Measurements from ENCODE around the gene BPTF.
A peak's percentile ranks its signal among the peaks of the same experiment; 100 is the strongest.
"Not testable (repeated sequence)": the region's sequence is repeated elsewhere in the genome, so short reads cannot be mapped to it uniquely, and the experiment has no call there.

Gene BPTF

DNA sequence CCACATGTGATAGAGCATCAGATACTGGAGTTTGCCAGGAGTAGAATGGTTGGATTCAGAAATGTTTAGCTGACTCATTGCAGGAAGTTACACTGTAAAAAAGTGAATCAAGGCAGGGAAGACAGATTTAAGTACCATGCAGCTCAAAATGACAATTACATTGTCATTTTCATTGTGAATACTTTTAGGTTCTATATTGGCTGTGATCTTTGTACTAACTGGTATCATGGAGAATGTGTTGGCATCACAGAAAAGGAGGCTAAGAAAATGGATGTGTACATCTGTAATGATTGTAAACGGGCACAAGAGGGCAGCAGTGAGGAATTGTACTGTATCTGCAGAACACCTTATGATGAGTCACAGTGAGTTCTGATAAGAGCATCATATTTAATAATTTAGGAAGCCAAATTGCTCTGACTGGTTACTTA is 137.9 kb downstream of the BPTF start:
- H3K4me3 ChIP-seq (ENCODE audit: low read depth in 1 of 2, low read length in 2 of 2); H3K9ac ChIP-seq (ENCODE audit: low read depth, low read length); H3K27me3 ChIP-seq (ENCODE audit: insufficient read depth, low read length, poor library complexity); H4K20me1 ChIP-seq (ENCODE audit: insufficient read depth, low read length); H3K4me1 ChIP-seq (ENCODE audit: insufficient read depth, low read length); H3K4me2 ChIP-seq (ENCODE audit: insufficient read depth, low read length); H3K79me2 ChIP-seq (ENCODE audit: insufficient read depth, low read length); H3K9me3 ChIP-seq (ENCODE audit: insufficient read depth, low read length, severe bottlenecking); H2AFZ ChIP-seq (ENCODE audit: low read depth, low read length): not testable (repeated sequence)
- TF ChIP-seq, protein P1, sequence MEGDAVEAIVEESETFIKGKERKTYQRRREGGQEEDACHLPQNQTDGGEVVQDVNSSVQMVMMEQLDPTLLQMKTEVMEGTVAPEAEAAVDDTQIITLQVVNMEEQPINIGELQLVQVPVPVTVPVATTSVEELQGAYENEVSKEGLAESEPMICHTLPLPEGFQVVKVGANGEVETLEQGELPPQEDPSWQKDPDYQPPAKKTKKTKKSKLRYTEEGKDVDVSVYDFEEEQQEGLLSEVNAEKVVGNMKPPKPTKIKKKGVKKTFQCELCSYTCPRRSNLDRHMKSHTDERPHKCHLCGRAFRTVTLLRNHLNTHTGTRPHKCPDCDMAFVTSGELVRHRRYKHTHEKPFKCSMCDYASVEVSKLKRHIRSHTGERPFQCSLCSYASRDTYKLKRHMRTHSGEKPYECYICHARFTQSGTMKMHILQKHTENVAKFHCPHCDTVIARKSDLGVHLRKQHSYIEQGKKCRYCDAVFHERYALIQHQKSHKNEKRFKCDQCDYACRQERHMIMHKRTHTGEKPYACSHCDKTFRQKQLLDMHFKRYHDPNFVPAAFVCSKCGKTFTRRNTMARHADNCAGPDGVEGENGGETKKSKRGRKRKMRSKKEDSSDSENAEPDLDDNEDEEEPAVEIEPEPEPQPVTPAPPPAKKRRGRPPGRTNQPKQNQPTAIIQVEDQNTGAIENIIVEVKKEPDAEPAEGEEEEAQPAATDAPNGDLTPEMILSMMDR (IDR thresholded peaks at IDR 0.05; ENCODE audit: borderline replicate concordance, extremely low read depth, low read length, poor library complexity, severe bottlenecking): peak; percentile 75
- H3K27ac ChIP-seq (ENCODE audit: low read length): peak overlapping the region; percentile 49; the same call in 1 of the 2 replicates
- H3K36me3 ChIP-seq (ENCODE audit: insufficient read depth, low read length): peaks cover 61% of the 10 kb centered on the region
- peak; percentile 96 for ATAC-seq (ENCODE audit: insufficient read depth, low read depth)
- DNase-seq: peak; percentile 74

DNA sequence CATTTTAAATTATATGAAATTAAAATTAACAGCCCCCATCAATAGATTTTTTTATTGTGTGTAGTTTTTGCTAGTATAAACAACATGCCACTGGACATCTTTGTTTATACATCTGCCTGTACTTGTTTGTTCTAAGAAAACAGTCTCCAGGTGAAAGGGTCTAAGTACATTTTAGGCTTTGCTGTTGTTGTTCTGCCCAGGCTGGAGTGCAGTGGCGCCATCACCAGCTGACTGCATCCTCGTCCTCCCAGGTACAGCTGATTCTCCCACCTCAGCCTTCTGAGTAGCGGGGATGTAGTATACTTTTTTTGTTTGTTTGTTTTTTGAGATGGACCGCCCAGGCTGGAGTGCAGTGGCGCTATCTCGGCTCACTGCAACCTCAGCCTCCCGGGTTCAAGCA is 145.5 kb downstream of the BPTF start:
- no peak overlapping the region for H3K9ac ChIP-seq (ENCODE audit: low read depth, low read length)
- TF ChIP-seq EZH2 (IDR thresholded peaks at IDR 0.05; ENCODE audit: borderline replicate concordance, low read depth, low read length, severe bottlenecking): no peak
- TF ChIP-seq, protein P1 (IDR thresholded peaks at IDR 0.05; ENCODE audit: borderline replicate concordance, extremely low read depth, low read length, poor library complexity, severe bottlenecking): no peak
- no peak overlapping the region for H3K4me2 ChIP-seq (ENCODE audit: insufficient read depth, low read length)
- H3K36me3 ChIP-seq (ENCODE audit: insufficient read depth, low read length): peaks cover 42% of the 10 kb centered on the region
- no peak for ATAC-seq (ENCODE audit: insufficient read depth, low read depth)
- no peaks in the 10 kb centered on the region for H3K4me1 ChIP-seq (ENCODE audit: insufficient read depth, low read length)
- no peak overlapping the region for H3K4me3 ChIP-seq (ENCODE audit: low read depth in 1 of 2, low read length in 2 of 2)
- DNase-seq: no peak
- H2AFZ ChIP-seq (ENCODE audit: low read depth, low read length): no peak overlapping the region
- H3K27me3 ChIP-seq (ENCODE audit: insufficient read depth, low read length, poor library complexity): no peaks in the 10 kb centered on the region
- no peaks in the 10 kb centered on the region for H3K79me2 ChIP-seq (ENCODE audit: insufficient read depth, low read length)
- no peaks in the 10 kb centered on the region for H3K9me3 ChIP-seq (ENCODE audit: insufficient read depth, low read length, severe bottlenecking)
- H4K20me1 ChIP-seq (ENCODE audit: insufficient read depth, low read length): no peaks in the 10 kb centered on the region
- no peak overlapping the region for H3K27ac ChIP-seq (ENCODE audit: low read length)

DNA sequence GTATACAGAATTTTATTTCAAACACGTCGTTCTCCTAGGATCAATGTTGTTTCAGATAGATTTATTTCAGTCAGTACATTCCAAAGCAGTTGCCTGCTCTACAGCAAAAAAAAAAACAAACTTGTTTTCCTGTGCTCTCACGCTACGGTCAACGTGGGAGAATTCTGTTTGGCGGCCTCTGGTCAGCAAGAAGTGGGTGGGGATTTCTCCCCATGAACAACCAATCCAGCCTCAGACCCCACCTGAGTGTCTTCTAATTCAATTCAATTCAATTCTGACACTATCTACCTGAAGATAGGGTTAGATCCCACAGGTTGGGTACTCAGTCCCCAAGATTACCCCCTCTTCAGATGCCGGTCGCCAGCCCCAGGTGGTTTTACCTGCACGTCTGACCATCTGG is 148.9 kb downstream of the BPTF start:
- Histone ChIP-seq H3K79me2 (ENCODE audit: insufficient read depth, low read length) (no peaks in the 10 kb centered on the region), H3K4me3 (ENCODE audit: low read depth in 1 of 2, low read length in 2 of 2) (no peak overlapping the region), H3K4me2 (ENCODE audit: insufficient read depth, low read length) (no peak overlapping the region), H3K27me3 (ENCODE audit: insufficient read depth, low read length, poor library complexity) (no peaks in the 10 kb centered on the region), H3K27ac (ENCODE audit: low read length) (no peak overlapping the region), H2AFZ (ENCODE audit: low read depth, low read length) (no peak overlapping the region), H3K9me3 (ENCODE audit: insufficient read depth, low read length, severe bottlenecking) (no peaks in the 10 kb centered on the region), H3K4me1 (ENCODE audit: insufficient read depth, low read length) (no peaks in the 10 kb centered on the region), H4K20me1 (ENCODE audit: insufficient read depth, low read length) (no peaks in the 10 kb centered on the region), H3K36me3 (ENCODE audit: insufficient read depth, low read length) (peaks cover 38% of the 10 kb centered on the region), H3K9ac (ENCODE audit: low read depth, low read length) (no peak overlapping the region)
- TF ChIP-seq, protein P1 (IDR thresholded peaks at IDR 0.05; ENCODE audit: borderline replicate concordance, extremely low read depth, low read length, poor library complexity, severe bottlenecking): no peak
- no peak for TF ChIP-seq EZH2 (IDR thresholded peaks at IDR 0.05; ENCODE audit: borderline replicate concordance, low read depth, low read length, severe bottlenecking)
- ATAC-seq (ENCODE audit: insufficient read depth, low read depth): no peak
- no peak for DNase-seq

DNA sequence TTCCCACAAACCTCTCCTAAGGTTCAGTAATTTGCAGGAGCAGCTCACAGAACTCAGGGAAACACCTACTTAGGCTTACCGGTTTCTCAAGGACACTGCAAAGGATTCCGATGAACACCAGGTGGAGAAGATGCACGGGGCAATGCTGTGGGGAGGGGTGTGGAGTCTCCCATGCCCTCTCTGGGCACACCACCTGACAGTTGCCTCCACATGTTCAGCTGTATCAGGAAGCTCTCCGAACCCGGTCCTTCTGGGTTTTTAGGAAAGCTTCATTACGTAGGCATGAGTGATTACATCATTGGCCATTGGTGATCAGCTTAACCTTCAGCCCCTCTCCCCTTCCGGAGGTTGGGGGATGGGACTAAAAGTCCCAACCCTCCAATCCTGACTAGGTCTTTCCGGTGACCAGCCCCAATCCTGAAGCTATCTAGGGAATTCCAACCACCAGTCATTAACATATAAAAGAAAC is 149.3 kb downstream of the BPTF start:
- DNase-seq (no peak), ATAC-seq (ENCODE audit: insufficient read depth, low read depth) (no peak)
- no peak overlapping the region for H3K4me2 ChIP-seq (ENCODE audit: insufficient read depth, low read length)
- no peaks in the 10 kb centered on the region for H3K9me3 ChIP-seq (ENCODE audit: insufficient read depth, low read length, severe bottlenecking)
- H3K4me1 ChIP-seq (ENCODE audit: insufficient read depth, low read length): no peaks in the 10 kb centered on the region
- no peaks in the 10 kb centered on the region for H4K20me1 ChIP-seq (ENCODE audit: insufficient read depth, low read length)
- peaks cover 38% of the 10 kb centered on the region for H3K36me3 ChIP-seq (ENCODE audit: insufficient read depth, low read length)
- no peaks in the 10 kb centered on the region for H3K79me2 ChIP-seq (ENCODE audit: insufficient read depth, low read length)
- H3K9ac ChIP-seq (ENCODE audit: low read depth, low read length): no peak overlapping the region
- no peak overlapping the region for H3K27ac ChIP-seq (ENCODE audit: low read length)
- no peak overlapping the region for H3K4me3 ChIP-seq (ENCODE audit: low read depth in 1 of 2, low read length in 2 of 2)
- H3K27me3 ChIP-seq (ENCODE audit: insufficient read depth, low read length, poor library complexity): no peaks in the 10 kb centered on the region
- TF ChIP-seq, protein P1 (IDR thresholded peaks at IDR 0.05; ENCODE audit: borderline replicate concordance, extremely low read depth, low read length, poor library complexity, severe bottlenecking): no peak
- TF ChIP-seq EZH2 (IDR thresholded peaks at IDR 0.05; ENCODE audit: borderline replicate concordance, low read depth, low read length, severe bottlenecking): no peak
- no peak overlapping the region for H2AFZ ChIP-seq (ENCODE audit: low read depth, low read length)

GRCh38 chr17:67976306-67976705 is 151.0 kb downstream of the BPTF start:
- H3K79me2 ChIP-seq (ENCODE audit: insufficient read depth, low read length); H3K27ac ChIP-seq (ENCODE audit: low read length); H3K9ac ChIP-seq (ENCODE audit: low read depth, low read length); DNase-seq; ATAC-seq (ENCODE audit: insufficient read depth, low read depth); H3K4me3 ChIP-seq (ENCODE audit: low read depth in 1 of 2, low read length in 2 of 2); H3K27me3 ChIP-seq (ENCODE audit: insufficient read depth, low read length, poor library complexity); H3K9me3 ChIP-seq (ENCODE audit: insufficient read depth, low read length, severe bottlenecking); H4K20me1 ChIP-seq (ENCODE audit: insufficient read depth, low read length); H2AFZ ChIP-seq (ENCODE audit: low read depth, low read length); H3K4me1 ChIP-seq (ENCODE audit: insufficient read depth, low read length); H3K4me2 ChIP-seq (ENCODE audit: insufficient read depth, low read length): not testable (repeated sequence)
- H3K36me3 ChIP-seq (ENCODE audit: insufficient read depth, low read length): peaks cover 47% of the 10 kb centered on the region
